Measurements from ENCODE around the gene CDK19.

GRCh38 chr6:110738899-110739365 lies 76.3 kb downstream of the CDK19 start:
- no peak for TF ChIP-seq POLR2A (IDR thresholded peaks at IDR 0.05; ENCODE audit: extremely low read depth, insufficient read length)
- no peak for TF ChIP-seq CTCF (IDR thresholded peaks at IDR 0.05; ENCODE audit: low read depth, low read length)

All from NB4 (cell line).